AG09319 (cell line): ENCODE results near the gene APOL2.

Experiments used
- DNase-seq: peaks from one replicate; pipeline ENCODE4 v3.0.0-alpha.2; 2010; ENCODE audit warnings: low read depth; ENCODE audit errors: extremely low read depth
- TF ChIP-seq, protein P1 (sequence below): IDR thresholded peaks from 2 replicates; pipeline ENCODE4 v1.5.1; 2011; ENCODE audit warnings: low read depth, mild to moderate bottlenecking, inconsistent platforms, low read length, moderate library complexity

Gene APOL2

DNA sequence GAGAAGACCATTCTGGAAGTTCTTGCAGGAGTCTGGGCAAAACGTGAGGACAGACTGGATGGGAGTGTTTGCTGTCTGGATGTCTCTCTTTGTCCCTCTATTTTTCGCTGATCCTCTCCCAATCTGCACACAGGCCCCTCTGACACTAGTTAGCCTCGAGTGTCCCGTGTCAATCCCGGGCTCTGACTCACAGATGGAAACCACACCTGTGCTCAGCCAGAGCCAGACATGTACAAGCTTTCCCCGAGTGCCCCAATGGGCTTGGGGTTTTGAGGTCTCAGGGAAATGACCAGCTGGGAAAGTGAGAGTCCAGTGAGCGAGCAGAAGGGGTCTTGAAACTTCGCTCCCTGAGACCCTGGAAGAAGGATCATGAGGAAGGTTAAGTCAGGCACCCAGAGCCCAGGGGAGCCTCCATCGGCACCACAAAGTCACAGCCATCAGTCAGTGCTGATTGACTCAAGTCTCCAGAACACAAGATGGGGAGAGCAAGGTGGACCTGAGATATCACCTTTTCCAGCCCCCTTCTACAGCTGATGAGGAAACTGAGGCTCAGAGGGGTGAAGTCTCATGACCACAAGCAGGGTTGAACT is 13.9 kb downstream of the APOL2 start:
- no peak for DNase-seq
- TF ChIP-seq, protein P1, sequence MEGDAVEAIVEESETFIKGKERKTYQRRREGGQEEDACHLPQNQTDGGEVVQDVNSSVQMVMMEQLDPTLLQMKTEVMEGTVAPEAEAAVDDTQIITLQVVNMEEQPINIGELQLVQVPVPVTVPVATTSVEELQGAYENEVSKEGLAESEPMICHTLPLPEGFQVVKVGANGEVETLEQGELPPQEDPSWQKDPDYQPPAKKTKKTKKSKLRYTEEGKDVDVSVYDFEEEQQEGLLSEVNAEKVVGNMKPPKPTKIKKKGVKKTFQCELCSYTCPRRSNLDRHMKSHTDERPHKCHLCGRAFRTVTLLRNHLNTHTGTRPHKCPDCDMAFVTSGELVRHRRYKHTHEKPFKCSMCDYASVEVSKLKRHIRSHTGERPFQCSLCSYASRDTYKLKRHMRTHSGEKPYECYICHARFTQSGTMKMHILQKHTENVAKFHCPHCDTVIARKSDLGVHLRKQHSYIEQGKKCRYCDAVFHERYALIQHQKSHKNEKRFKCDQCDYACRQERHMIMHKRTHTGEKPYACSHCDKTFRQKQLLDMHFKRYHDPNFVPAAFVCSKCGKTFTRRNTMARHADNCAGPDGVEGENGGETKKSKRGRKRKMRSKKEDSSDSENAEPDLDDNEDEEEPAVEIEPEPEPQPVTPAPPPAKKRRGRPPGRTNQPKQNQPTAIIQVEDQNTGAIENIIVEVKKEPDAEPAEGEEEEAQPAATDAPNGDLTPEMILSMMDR, result no peak

GRCh38 chr22:36224245-36224644 is 15.1 kb downstream of the APOL2 start:
- no peak for DNase-seq
- TF ChIP-seq, protein P1, result no peak

GRCh38 chr22:36223504-36223903 is 15.8 kb downstream of the APOL2 start:
- DNase-seq, result no peak
- TF ChIP-seq, protein P1, result no peak

GRCh38 chr22:36222887-36223450 is 16.4 kb downstream of the APOL2 start:
- TF ChIP-seq, protein P1, result no peak
- DNase-seq, result no peak

DNA sequence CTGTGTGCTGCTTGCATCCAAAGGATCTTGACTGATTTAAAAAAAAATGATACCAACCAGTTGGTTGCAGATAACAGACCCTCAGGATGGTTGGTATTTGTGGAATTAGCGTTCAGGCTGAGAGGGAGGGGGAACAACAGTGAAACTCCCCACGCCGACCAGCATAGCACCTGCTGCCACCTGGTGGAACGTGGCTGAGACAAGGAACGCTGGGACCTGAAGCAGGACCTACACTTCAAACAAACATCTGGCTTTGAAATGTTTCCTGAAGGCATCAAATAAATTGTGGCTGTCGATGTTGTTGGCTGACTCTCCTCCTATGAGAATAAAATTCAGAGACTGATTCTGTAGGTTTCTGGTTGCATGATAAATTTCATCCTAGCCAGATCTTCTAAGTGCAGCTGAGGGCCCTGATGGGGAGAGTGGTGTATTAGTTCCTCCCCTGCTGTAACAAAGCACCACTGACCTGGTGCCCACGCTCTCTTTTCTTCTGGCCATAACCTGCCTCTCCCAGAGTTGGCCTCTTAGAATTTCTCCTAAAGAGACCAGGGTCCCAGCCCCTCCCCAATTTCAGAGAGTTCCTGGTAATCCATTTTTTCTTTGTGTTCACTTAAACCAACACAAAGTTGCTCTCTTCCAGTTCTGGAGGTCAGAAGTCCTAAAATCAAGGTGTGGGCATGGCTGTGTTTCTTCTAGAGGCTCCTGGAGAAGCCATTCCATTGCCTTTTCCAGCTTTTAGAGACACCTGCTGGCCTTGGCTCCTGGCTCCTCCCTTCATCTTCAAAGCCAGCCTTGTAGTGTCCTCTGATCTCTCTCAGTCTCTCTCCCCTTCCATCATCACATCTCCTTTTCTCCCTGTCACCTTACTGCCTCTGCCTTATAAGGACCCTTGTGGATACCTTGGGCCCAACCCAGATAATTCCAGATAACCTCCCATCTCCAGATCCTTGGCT is 17.3 kb downstream of the APOL2 start:
- no peak for DNase-seq
- TF ChIP-seq, protein P1, result peak; percentile 64

GRCh38 chr22:36220451-36220921 is 18.8 kb downstream of the APOL2 start:
- TF ChIP-seq, protein P1, result no peak
- no peak for DNase-seq

DNA sequence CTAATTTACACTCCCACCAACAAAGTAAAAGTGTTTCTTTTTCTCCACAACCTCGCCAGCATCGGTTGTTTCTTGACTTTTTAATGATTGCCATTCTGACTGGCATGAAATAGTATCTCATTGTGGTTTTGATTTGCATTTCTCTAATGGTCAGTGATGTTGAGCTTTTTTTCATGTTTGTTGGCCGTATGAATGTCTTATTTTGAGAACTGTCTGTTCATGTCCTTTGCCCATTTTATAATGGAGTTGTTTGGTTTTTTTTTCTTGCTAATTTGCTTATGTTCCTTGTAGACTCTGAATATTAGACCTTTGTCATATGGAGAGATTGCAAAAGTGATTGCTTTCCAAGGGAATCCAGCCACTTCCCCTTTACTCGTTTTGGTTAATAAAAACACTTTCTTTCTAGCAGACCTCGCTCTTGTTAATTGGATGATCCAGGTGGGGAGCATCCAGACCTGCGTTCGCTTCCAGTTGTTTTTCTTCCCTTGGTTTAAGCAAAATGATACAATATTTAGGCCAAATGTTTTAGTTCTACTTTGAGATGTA is 20.6 kb downstream of the APOL2 start:
- TF ChIP-seq, protein P1, result no peak
- DNase-seq, result no peak
